ENCODE measurements around the gene LAMB2.

The LAMB2 gene

GRCh38 chr3:49124203-49124602 is 8.6 kb downstream of the LAMB2 start:
- DNase-seq, result no peak
- intact Hi-C loops (cut with DNase I), result no loop called here

GRCh38 chr3:49123687-49124086 is 9.2 kb downstream of the LAMB2 start:
- intact Hi-C loops (cut with DNase I), result no loop called here
- no peak for DNase-seq

GRCh38 chr3:49122886-49123545 is 9.8 kb downstream of the LAMB2 start:
- intact Hi-C loops (cut with DNase I), result no loop called here
- peak in 18 of 42 donors; percentile 10 to 65 (median 33) for DNase-seq

GRCh38 chr3:49122451-49122850 is 10.4 kb downstream of the LAMB2 start:
- DNase-seq, result no peak
- intact Hi-C loops (cut with DNase I), result no loop called here

GRCh38 chr3:49122022-49122421 is 10.8 kb downstream of the LAMB2 start:
- intact Hi-C loops (cut with DNase I), result no loop called here
- DNase-seq, result no peak

GRCh38 chr3:49121132-49121736 is 11.6 kb downstream of the LAMB2 start:
- intact Hi-C loops (cut with DNase I), result no loop called here
- DNase-seq, result no peak

- intact Hi-C loops (cut with DNase I), result no loop called here
- DNase-seq, result peak; percentile 89 to 98 (median 96)
These were observed 12.3 kb downstream of the LAMB2 start, which contains the start of gene USP19 for GRCh38 chr3:49120438-49121131. Gene USP19 (minus strand): TSS chr3:49120823. CDS start chr3:49119145, 1,678 bp downstream.

GRCh38 chr3:49120096-49120437 is 12.8 kb downstream of the LAMB2 start:
- no peak for DNase-seq
- intact Hi-C loops (cut with DNase I), result no loop called here

- no peak for DNase-seq
- intact Hi-C loops (cut with DNase I), result no loop called here
These were observed 13.4 kb downstream of the LAMB2 start for GRCh38 chr3:49119439-49119838.

GRCh38 chr3:49119036-49119435 is 13.8 kb downstream of the LAMB2 start:
- intact Hi-C loops (cut with DNase I), result no loop called here
- DNase-seq, result peak in 3 of 42 donors; percentile 14 to 26 (median 24)

GRCh38 chr3:49112262-49112661 is 20.6 kb downstream of the LAMB2 start:
- no peak for DNase-seq
- intact Hi-C loops (cut with DNase I), result no loop called here

GRCh38 chr3:49111347-49111746 is 21.5 kb downstream of the LAMB2 start:
- no peak for DNase-seq
- intact Hi-C loops (cut with DNase I), result no loop called here

GRCh38 chr3:49110780-49111179 is 22.1 kb downstream of the LAMB2 start:
- DNase-seq, result no peak
- intact Hi-C loops (cut with DNase I), result no loop called here

GRCh38 chr3:49108346-49108745 is 24.5 kb downstream of the LAMB2 start:
- intact Hi-C loops (cut with DNase I), result loop anchor here (10.0 kb wide), 1 partner anchor 246 kb away; the partner anchor contains the start of gene GPX1
- no peak for DNase-seq

GRCh38 chr3:49104427-49105291 is 28.2 kb downstream of the LAMB2 start, which contains the start of gene QARS1:
Gene QARS1 (minus strand): TSS chr3:49104757. CDS start chr3:49104733, 24 bp downstream.
- peak; percentile 90 to 97 (median 95) for DNase-seq
- intact Hi-C loops (cut with DNase I), result loop anchor here (10.0 kb wide), 1 partner anchor 250 kb away; the partner anchor contains the start of gene GPX1

GRCh38 chr3:49104052-49104426 is 28.8 kb downstream of the LAMB2 start:
- no peak for DNase-seq
- intact Hi-C loops (cut with DNase I), result loop anchor here (10.0 kb wide), 1 partner anchor 251 kb away; the partner anchor contains the start of gene GPX1

- intact Hi-C loops (cut with DNase I), result loop anchor here (10.0 kb wide), 1 partner anchor 255 kb away; the partner anchor contains the start of gene GPX1
- DNase-seq, result no peak
These were observed 32.7 kb downstream of the LAMB2 start for GRCh38 chr3:49100046-49100615.

- no peak for DNase-seq
- intact Hi-C loops (cut with DNase I), result loop anchor here (10.0 kb wide), 1 partner anchor 74 kb away; the partner anchor contains the start of genes IMPDH2 and NDUFAF3
These were observed 33.8 kb downstream of the LAMB2 start for GRCh38 chr3:49098910-49099630.

Measured in head of caudate nucleus (tissue), 42 donors.